LNCaP clone FGC (cell line): ENCODE results near the gene DNM1.
"Not testable (repeated sequence)": the region's sequence is repeated elsewhere in the genome, so short reads cannot be mapped to it uniquely, and the experiment has no call there.

Source experiments
- DNase-seq: peaks from one replicate; pipeline ENCODE4 v3.0.0-alpha.2; 2011; ENCODE audit warnings: low read depth
- H3K4me3 ChIP-seq: 2 replicates; pipeline ENCODE4 v1.5.1; 2011; ENCODE audit warnings: mild to moderate bottlenecking, low read depth, low read length, control low read depth
- TF ChIP-seq, protein P1 (sequence below): IDR thresholded peaks from 2 replicates; pipeline ENCODE4 v1.5.1; 2012; ENCODE audit warnings: mild to moderate bottlenecking; ENCODE audit not compliant: control insufficient read depth, insufficient read depth; ENCODE audit errors: extremely low read depth

DNM1 gene

GRCh38 chr9:128226412-128226801, 23.2 kb downstream of the DNM1 start:
- TF ChIP-seq, protein P1, sequence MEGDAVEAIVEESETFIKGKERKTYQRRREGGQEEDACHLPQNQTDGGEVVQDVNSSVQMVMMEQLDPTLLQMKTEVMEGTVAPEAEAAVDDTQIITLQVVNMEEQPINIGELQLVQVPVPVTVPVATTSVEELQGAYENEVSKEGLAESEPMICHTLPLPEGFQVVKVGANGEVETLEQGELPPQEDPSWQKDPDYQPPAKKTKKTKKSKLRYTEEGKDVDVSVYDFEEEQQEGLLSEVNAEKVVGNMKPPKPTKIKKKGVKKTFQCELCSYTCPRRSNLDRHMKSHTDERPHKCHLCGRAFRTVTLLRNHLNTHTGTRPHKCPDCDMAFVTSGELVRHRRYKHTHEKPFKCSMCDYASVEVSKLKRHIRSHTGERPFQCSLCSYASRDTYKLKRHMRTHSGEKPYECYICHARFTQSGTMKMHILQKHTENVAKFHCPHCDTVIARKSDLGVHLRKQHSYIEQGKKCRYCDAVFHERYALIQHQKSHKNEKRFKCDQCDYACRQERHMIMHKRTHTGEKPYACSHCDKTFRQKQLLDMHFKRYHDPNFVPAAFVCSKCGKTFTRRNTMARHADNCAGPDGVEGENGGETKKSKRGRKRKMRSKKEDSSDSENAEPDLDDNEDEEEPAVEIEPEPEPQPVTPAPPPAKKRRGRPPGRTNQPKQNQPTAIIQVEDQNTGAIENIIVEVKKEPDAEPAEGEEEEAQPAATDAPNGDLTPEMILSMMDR, result no peak
- no peak overlapping the region for H3K4me3 ChIP-seq
- DNase-seq, result no peak

DNA sequence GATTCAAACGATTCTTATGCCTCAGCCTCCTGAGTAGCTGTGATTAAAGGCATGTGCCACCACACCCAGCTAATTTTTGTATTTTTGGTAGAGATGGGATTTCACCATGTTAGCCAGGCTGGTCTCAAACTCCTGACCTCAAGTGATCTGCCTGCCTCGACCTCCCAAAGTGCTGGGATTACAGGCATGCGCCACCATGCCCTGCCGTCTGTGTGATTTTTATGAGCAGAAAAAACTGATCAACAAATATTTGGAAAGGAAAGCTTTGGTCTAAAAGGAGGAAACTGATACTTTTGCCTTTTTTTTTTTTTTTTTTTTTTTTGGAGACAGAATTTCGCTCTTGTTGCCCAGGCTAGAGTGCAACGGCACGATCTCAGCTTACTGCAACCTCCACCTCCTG, 27.7 kb downstream of the DNM1 start:
- not testable (repeated sequence) for H3K4me3 ChIP-seq, DNase-seq

DNA sequence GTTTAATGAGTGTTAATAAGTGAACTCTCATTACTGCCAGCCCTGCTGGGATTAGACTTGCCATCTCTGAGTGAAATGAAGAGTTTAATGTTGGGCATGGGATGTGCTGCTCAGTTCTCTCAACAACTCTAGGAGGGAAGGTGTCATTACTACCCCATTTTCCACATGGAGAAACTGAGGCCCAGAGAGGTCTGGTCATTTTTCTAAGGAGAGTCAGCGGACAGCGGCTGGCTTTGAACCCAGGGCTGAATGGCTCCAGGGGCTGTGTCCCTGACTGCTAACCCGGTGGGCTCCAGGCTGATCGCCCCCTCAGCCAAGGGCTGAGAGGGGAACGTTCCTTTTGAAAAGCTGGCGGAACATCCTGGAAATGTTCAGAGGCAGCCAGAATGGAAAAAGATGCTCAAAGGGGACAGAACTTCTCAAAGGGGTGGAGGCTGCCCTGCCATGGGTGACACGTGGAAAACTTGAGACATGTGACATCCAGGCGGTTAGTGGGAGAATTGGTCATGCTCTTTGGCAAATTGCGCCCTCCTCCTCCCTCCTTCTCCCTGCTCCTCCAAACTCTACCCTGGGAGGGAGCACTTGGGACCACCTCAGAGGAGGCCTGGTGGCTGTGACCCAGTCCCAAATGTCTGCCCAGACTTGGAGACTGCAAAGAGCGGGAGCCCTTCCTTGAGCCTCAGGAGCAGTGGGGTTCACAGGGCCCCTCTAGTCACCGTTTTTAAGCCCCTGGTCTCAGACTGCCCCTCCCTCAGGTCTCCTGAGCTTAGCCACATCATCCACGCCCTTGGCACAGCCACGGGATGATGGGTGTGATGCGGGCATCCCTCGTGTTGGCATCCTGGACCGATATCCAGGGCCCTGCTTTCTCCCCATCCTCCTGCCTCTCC, 28.7 kb downstream of the DNM1 start:
- TF ChIP-seq, protein P1, result no peak
- DNase-seq, result no peak
- no peak overlapping the region for H3K4me3 ChIP-seq

DNA sequence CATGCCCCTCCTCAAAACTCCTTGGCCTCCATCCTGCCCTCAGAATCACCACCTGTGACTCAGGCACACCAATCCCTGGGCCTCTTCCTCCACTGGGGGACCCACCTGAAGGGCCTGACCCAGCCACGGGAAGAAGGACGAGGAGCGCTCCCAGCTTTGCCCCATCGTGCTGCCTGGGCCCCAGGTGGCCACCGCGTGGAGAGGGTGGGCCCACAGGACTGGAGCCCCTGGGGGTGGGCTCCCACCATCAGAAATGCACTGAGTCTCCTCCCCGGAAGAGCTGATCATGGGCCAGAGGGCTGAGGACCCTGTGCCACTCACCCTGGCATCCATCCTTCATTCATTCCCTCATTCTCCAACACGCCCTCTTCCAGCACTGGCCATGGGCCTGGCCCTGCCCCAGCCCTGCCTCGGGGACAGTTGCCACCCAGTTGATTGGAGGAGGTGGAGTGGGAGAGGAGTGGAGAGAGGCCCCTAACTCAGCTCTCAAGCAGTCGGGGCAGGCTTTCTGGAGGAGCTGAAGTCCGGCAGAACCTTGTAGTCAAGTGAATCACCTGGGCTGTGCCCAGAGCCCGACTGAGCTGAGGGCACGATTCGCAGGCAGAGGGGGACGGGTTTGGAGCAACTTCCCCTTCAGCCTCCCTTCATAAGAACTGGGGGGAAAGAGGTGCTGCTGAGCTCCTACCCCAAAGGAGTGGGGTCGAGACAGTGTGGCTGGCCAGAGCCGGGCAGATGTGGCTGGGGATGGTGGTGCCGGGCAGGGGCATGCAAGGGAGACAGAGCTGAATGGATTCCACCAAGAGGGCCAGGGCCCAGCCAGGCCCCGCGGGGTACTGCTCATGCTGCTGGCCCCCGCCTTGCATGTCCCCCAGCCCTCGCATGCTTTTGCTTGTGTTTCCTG, 29.6 kb downstream of the DNM1 start:
- TF ChIP-seq, protein P1, result no peak
- no peak overlapping the region for H3K4me3 ChIP-seq
- DNase-seq, result no peak

- no peak for DNase-seq
- H3K4me3 ChIP-seq, result no peak overlapping the region
- TF ChIP-seq, protein P1, result no peak
Measured at GRCh38 chr9:128233817-128234406, 30.7 kb downstream of the DNM1 start.

- TF ChIP-seq, protein P1, result no peak
- no peak overlapping the region for H3K4me3 ChIP-seq
- DNase-seq, result no peak
Measured at GRCh38 chr9:128242124-128242523, 38.9 kb downstream of the DNM1 start.

DNA sequence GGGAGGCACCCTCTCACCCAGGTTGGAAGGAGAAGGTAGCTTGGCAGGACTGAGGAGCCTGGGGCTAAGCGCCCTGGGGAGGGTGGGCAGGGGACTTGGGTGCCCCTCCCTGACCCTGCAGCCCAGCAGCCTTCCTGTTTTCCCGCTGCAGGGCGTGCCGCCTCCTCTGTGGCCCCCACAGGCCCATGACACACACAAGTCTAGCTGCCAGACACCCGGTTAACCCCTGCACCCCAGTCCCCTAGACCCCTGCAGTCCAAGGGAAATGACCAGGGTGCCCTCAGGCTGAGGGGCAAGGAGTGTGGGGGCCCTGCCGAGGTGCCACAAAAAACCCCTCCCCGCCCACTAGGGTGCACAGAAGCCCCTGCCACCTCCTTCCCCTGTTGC, 39.6 kb downstream of the DNM1 start:
- no peak for DNase-seq
- H3K4me3 ChIP-seq, result no peak overlapping the region
- TF ChIP-seq, protein P1, result no peak
